Measurements from ENCODE around the gene USP6NL. TPM values are rescaled to one million over a fixed set of nuclear protein-coding genes. Genes with fewer than 3 reads are reported as not detected.
A peak's percentile ranks its signal among the peaks of the same experiment; 100 is the strongest.
"Not testable (repeated sequence)": the region's sequence is repeated elsewhere in the genome, so short reads cannot be mapped to it uniquely, and the experiment has no call there.

Gene USP6NL
- total RNA-seq, 4 donors from 2014 or later: 3.8 to 21.9 (median 17.0) TPM

DNA sequence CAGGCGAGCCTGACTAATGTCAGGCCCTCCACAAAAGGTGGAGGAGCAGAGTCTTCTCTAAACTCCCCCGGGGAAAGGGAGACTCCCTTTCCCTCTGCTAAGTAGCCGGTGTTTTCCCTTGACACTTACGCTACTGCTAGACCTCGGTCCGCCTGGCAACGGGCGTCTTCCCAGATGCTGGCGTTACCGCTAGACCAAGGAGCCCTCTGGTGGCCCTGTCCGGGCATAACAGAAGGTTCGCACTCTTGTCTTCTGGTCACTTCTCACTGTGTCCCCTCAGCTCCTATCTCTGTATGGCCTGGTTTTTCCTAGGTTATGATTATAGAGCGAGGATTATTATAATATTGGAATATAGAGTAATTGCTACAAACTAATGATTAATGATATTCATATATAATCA lies 116.5 kb downstream of the USP6NL start:
- H3K4me1 ChIP-seq; H3K4me3 ChIP-seq; H3K9me3 ChIP-seq; H3K27me3 ChIP-seq; H3K27ac ChIP-seq; intact Hi-C loops (cut with DNase I; ENCODE audit: low total_unique reads); H3K36me3 ChIP-seq: not testable (repeated sequence)
- TF ChIP-seq, protein P1, sequence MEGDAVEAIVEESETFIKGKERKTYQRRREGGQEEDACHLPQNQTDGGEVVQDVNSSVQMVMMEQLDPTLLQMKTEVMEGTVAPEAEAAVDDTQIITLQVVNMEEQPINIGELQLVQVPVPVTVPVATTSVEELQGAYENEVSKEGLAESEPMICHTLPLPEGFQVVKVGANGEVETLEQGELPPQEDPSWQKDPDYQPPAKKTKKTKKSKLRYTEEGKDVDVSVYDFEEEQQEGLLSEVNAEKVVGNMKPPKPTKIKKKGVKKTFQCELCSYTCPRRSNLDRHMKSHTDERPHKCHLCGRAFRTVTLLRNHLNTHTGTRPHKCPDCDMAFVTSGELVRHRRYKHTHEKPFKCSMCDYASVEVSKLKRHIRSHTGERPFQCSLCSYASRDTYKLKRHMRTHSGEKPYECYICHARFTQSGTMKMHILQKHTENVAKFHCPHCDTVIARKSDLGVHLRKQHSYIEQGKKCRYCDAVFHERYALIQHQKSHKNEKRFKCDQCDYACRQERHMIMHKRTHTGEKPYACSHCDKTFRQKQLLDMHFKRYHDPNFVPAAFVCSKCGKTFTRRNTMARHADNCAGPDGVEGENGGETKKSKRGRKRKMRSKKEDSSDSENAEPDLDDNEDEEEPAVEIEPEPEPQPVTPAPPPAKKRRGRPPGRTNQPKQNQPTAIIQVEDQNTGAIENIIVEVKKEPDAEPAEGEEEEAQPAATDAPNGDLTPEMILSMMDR (IDR thresholded peaks at IDR 0.05): peak in 3 of 4 experiments; percentile 18 to 42 (median 24)
- peak; percentile 33 to 44 for DNase-seq

DNA sequence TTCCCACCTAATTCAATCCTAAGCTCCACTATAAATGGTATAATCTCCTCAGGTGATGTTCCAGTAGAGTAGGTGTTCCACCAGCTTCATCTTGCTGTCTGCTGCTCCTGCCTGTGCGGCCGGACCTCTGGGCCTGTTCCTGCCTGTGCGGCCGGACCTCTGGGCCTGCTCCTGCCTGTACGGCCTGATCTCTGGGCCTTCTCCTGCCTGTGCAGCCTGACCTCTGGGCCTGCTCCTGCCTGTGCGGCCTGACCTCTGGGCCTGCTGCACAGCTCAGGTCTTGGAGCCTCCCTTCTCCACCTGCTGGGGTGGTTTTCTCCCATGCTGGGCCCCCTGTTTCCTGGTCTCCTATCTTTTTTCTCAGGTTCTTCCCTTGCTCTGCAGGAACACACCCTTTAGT lies 117.8 kb downstream of the USP6NL start:
- no peak overlapping the region for H3K4me3 ChIP-seq
- H3K27me3 ChIP-seq: no peaks in the 10 kb centered on the region
- H3K4me1 ChIP-seq: no peaks in the 10 kb centered on the region
- intact Hi-C loops (cut with DNase I; ENCODE audit: low total_unique reads): no loop called here
- no peak overlapping the region for H3K27ac ChIP-seq
- no peaks in the 10 kb centered on the region for H3K9me3 ChIP-seq
- no peak for DNase-seq
- no peak for TF ChIP-seq POLR2A (IDR thresholded peaks at IDR 0.05)
- TF ChIP-seq, protein P1 (IDR thresholded peaks at IDR 0.05): no peak
- no peaks in the 10 kb centered on the region for H3K36me3 ChIP-seq

DNA sequence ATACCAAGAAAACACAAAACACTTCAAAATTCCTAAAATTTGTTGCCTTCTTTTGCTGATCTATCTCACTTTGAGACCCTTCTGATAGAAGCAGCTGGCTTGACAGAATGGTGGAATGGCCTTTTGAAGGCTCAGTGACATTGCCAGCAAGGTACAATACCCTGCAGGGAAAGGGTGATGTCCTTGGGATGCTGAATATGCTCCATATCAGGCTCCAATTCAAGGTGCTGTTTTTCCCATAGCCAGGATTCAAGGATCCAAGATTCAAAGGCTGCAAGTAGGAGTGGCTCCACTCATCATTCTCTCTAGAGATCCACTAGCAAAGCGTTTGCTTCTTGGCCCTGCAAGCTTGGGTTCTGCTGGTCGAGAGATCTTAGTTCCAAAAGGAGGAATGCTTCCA lies 120.4 kb downstream of the USP6NL start:
- no peak overlapping the region for H3K4me3 ChIP-seq
- no peaks in the 10 kb centered on the region for H3K36me3 ChIP-seq
- DNase-seq: no peak
- TF ChIP-seq, protein P1 (IDR thresholded peaks at IDR 0.05): no peak
- no peak for TF ChIP-seq POLR2A (IDR thresholded peaks at IDR 0.05)
- intact Hi-C loops (cut with DNase I; ENCODE audit: low total_unique reads): no loop called here
- no peaks in the 10 kb centered on the region for H3K27me3 ChIP-seq
- H3K9me3 ChIP-seq: no peaks in the 10 kb centered on the region
- H3K4me1 ChIP-seq: no peaks in the 10 kb centered on the region
- H3K27ac ChIP-seq: no peak overlapping the region

DNA sequence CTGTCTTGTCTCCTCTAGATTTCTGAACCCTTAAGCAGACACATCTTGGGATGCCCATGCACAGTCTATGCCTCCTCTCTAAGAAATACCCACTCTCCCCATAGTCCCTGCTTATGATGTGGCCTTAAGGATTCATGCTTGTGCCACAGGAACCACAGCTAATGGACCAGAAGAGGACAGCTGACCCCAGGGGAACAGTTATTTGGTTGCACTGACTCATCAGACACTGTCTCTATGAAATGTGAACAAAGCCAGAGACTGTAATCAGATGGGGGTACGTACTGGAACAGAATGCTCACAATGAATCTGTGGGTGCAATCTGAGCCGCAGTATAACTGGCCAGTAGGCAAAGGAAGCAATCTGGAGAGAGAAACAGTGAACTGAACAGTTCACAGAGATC lies 121.9 kb downstream of the USP6NL start:
- intact Hi-C loops (cut with DNase I; ENCODE audit: low total_unique reads): no loop called here
- DNase-seq: no peak
- H3K4me3 ChIP-seq: no peak overlapping the region
- H3K9me3 ChIP-seq: no peaks in the 10 kb centered on the region
- no peaks in the 10 kb centered on the region for H3K27me3 ChIP-seq
- no peaks in the 10 kb centered on the region for H3K36me3 ChIP-seq
- no peak for TF ChIP-seq POLR2A (IDR thresholded peaks at IDR 0.05)
- TF ChIP-seq, protein P1 (IDR thresholded peaks at IDR 0.05): no peak
- H3K27ac ChIP-seq: no peak overlapping the region
- H3K4me1 ChIP-seq: no peaks in the 10 kb centered on the region

DNA sequence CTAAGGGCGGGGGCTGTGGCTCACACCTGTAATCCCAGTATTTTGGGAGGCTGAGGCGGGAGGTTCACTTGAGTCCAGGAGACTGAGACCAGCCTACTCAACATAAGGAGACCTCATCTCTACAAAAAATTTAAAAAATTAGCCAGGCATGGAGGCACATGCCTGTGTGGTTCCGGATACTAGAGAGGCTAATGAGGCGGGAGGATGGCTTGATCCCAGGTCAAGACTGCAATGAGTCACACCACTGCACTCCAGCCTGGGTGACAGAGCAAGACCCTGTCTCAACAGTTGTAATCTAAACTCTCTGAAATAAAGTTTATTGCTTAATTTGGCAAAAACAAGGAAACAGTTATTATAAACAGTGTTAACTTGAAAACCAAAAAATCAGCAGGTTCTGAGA lies 123.3 kb downstream of the USP6NL start:
- intact Hi-C loops (cut with DNase I; ENCODE audit: low total_unique reads): no loop called here
- no peak overlapping the region for H3K27ac ChIP-seq
- no peaks in the 10 kb centered on the region for H3K27me3 ChIP-seq
- no peaks in the 10 kb centered on the region for H3K4me1 ChIP-seq
- H3K4me3 ChIP-seq: no peak overlapping the region
- DNase-seq: no peak
- TF ChIP-seq POLR2A (IDR thresholded peaks at IDR 0.05): no peak
- TF ChIP-seq, protein P1 (IDR thresholded peaks at IDR 0.05): no peak
- H3K36me3 ChIP-seq: no peaks in the 10 kb centered on the region
- H3K9me3 ChIP-seq: no peaks in the 10 kb centered on the region

All from uterus (tissue), 4 donors.